Measurements from ENCODE around the gene MYO9A.

The MYO9A gene

GRCh38 chr15:72117486-72118016 is 399 bp downstream of the MYO9A start:
- Histone ChIP-seq H3K36me3 (ENCODE audit: low read depth) (no peaks in the 10 kb centered on the region), H3K4me3 (ENCODE audit: severe bottlenecking) (peak overlapping the region; percentile 92), H3K27ac (ENCODE audit: poor library complexity, severe bottlenecking) (peak overlapping the region; percentile 80), H3K4me1 (ENCODE audit: insufficient read depth, poor library complexity, severe bottlenecking) (peaks cover 7% of the 10 kb centered on the region), H3K27me3 (ENCODE audit: insufficient read depth, poor library complexity, severe bottlenecking) (no peaks in the 10 kb centered on the region), H3K9me3 (ENCODE audit: severe bottlenecking) (no peaks in the 10 kb centered on the region)
- TF ChIP-seq CTCF (IDR thresholded peaks at IDR 0.05; ENCODE audit: poor library complexity, severe bottlenecking) = no peak
- ATAC-seq (ENCODE audit: low read depth) (peak; percentile 88), DNase-seq (ENCODE audit: low spot score) (peak; percentile 94)

GRCh38 chr15:72116731-72117485 is 1.0 kb downstream of the MYO9A start:
- ATAC-seq (ENCODE audit: low read depth) (peak; percentile 14), DNase-seq (ENCODE audit: low spot score) (no peak)
- Histone ChIP-seq H3K27me3 (ENCODE audit: insufficient read depth, poor library complexity, severe bottlenecking) (no peaks in the 10 kb centered on the region), H3K4me1 (ENCODE audit: insufficient read depth, poor library complexity, severe bottlenecking) (peaks cover 7% of the 10 kb centered on the region), H3K4me3 (ENCODE audit: severe bottlenecking) (peak overlapping the region; percentile 92), H3K9me3 (ENCODE audit: severe bottlenecking) (no peaks in the 10 kb centered on the region), H3K27ac (ENCODE audit: poor library complexity, severe bottlenecking) (peak overlapping the region; percentile 80), H3K36me3 (ENCODE audit: low read depth) (no peaks in the 10 kb centered on the region)
- TF ChIP-seq CTCF (IDR thresholded peaks at IDR 0.05; ENCODE audit: poor library complexity, severe bottlenecking) = no peak

DNA sequence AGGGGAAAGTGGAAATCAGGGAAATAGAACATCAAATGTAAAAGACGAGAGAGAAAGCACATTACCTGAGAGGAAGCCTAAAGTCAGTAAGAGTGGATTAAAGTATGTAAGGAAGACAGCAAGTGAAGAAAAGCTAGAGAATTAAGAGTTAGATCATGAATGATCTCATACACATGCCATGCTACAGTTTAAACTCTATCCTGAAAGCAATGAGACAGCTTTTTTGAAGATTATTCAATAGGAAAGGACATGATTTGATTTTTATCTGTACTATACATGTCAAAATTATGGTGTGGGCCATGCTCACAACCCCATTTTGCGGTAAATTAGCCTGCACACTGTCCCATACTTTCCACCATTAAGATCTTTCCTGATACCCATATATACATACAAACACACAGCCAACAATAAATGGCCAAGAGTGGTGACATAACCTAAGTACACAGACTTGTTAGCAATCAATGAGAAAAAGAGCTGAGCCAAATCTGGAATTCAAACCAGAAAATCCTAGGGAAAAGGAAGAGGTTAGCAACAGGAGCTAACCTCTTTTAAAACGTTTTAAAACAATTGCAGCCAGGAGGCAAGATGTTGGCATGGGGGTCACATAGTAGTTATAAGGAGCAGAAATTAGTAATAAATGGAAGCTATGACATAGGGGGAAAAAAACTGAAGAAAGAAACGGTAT is 4.5 kb downstream of the MYO9A start:
- no peaks in the 10 kb centered on the region for H3K9me3 ChIP-seq (ENCODE audit: severe bottlenecking)
- no peaks in the 10 kb centered on the region for H3K36me3 ChIP-seq (ENCODE audit: low read depth)
- no peak for DNase-seq (ENCODE audit: low spot score)
- H3K27ac ChIP-seq (ENCODE audit: poor library complexity, severe bottlenecking) = no peak overlapping the region
- no peak for ATAC-seq (ENCODE audit: low read depth)
- no peaks in the 10 kb centered on the region for H3K27me3 ChIP-seq (ENCODE audit: insufficient read depth, poor library complexity, severe bottlenecking)
- H3K4me1 ChIP-seq (ENCODE audit: insufficient read depth, poor library complexity, severe bottlenecking) = peaks cover 7% of the 10 kb centered on the region
- TF ChIP-seq CTCF (IDR thresholded peaks at IDR 0.05; ENCODE audit: poor library complexity, severe bottlenecking) = no peak
- no peak overlapping the region for H3K4me3 ChIP-seq (ENCODE audit: severe bottlenecking)

DNA sequence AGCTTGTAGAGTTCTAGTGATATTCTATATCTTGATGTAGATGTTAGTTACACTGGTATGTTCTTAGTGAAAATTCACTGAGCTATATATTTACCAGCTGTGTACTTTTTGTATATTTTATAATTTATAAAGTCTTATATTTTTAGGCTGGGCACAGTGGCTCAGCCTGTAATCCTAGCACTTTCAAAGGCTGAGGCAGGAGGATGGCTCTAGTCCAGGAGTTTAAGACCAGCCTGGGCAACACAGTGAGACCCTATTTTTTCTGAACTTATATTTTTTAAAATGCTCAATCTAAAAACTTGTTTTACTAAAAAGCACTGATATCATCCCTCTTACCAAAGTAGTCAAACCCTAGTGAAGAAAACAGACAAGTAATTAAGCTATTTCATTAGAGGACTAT is 5.1 kb downstream of the MYO9A start:
- Histone ChIP-seq H3K9me3 (ENCODE audit: severe bottlenecking) (no peaks in the 10 kb centered on the region), H3K4me3 (ENCODE audit: severe bottlenecking) (no peak overlapping the region), H3K36me3 (ENCODE audit: low read depth) (no peaks in the 10 kb centered on the region), H3K4me1 (ENCODE audit: insufficient read depth, poor library complexity, severe bottlenecking) (peaks cover 7% of the 10 kb centered on the region), H3K27me3 (ENCODE audit: insufficient read depth, poor library complexity, severe bottlenecking) (no peaks in the 10 kb centered on the region), H3K27ac (ENCODE audit: poor library complexity, severe bottlenecking) (no peak overlapping the region)
- no peak for TF ChIP-seq CTCF (IDR thresholded peaks at IDR 0.05; ENCODE audit: poor library complexity, severe bottlenecking)
- ATAC-seq (ENCODE audit: low read depth) (no peak), DNase-seq (ENCODE audit: low spot score) (no peak)
